ENCODE data around the gene DPP8. TPM values are rescaled to one million over a fixed set of nuclear protein-coding genes. Genes with fewer than 3 reads are reported as not detected.

DPP8 gene
- total and polyA plus RNA-seq, 10 of the 15 experiments (the other 5 are each of a cell fraction or from before 2014, with no cell fraction given) = 12.0 to 30.6 (median 24.3) TPM

DNA sequence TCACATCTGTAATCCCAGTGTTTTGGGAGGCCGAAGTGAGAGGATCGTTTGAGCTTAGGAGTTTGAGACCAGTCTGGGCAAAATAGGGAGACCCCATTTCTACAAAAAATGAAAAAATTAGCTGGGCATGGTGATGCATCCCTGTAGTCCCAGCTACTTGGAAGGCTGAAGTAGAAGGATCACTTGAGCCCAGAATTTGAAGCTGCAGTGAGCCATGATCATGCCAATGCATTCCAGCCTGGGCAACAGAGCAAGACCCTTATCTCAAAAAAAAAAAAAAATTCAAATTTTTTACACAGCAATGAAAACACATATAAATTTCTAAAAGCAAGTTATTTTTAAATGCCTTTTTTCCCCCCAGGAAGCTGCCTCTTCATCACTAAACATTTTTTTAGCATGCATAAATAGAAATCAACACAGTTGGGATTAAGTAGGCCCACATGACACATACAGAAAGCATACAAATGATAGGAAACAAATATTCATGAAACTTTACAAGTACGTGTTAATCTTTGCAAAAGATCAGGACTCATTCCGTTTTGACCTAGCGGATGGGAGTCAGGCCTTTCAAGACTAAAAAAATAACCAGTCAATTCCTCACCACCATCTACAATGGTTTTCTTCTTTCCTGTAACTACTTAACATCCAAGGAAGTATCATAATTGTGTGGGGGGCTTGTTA, 49.1 kb downstream of the DPP8 start:
- no peaks in the 10 kb centered on the region for H3K4me1 ChIP-seq (ENCODE audit: control insufficient read depth, insufficient read depth, low read length)
- H3K4me2 ChIP-seq (ENCODE audit: control insufficient read depth, insufficient read depth) = no peak overlapping the region
- H3K36me3 ChIP-seq (ENCODE audit: control insufficient read depth in 2 of 2, insufficient read depth in 2 of 2, low read length in 1 of 2) = peaks cover 8 to 33% of the 10 kb centered on the region in 2 experiments
- RAD21 ChIA-PET (ENCODE audit: unreplicated experiment) = interaction anchor here (0.6 kb wide), 1 partner anchor 49 kb away, joined by 3 read pairs; no protein-coding TSS in a partner anchor
- in situ Hi-C loops (cut with MboI) (no loop called here), intact Hi-C loops (cut with micrococcal nuclease; ENCODE audit: unreplicated experiment) (no loop called here)
- no peak for DNase-seq (ENCODE audit: low read depth, low spot score)
- no peak for ATAC-seq
- no peaks in the 10 kb centered on the region for H3K79me2 ChIP-seq (ENCODE audit: control insufficient read depth, insufficient read depth, low read length)
- no peak overlapping the region for H3K9ac ChIP-seq (ENCODE audit: control insufficient read depth, insufficient read depth, low read length)
- WGBS (ENCODE audit: insufficient coverage, insufficient replicate concordance, low lambda C conversion rate, missing lambda C conversion rate) = 96% methylated on average over 5 of the region's 5 CpGs
- H3K9me3 ChIP-seq (replicated peaks; ENCODE audit: control insufficient read depth, insufficient read depth, low read length) = no peaks in the 10 kb centered on the region
- H3K4me3 ChIP-seq = no peak overlapping the region
- no peaks in the 10 kb centered on the region for H4K20me1 ChIP-seq (ENCODE audit: control insufficient read depth, insufficient read depth)
- no peak overlapping the region for H2AFZ ChIP-seq (ENCODE audit: control insufficient read depth, low read depth, low read length)
- TF ChIP-seq, protein P1, sequence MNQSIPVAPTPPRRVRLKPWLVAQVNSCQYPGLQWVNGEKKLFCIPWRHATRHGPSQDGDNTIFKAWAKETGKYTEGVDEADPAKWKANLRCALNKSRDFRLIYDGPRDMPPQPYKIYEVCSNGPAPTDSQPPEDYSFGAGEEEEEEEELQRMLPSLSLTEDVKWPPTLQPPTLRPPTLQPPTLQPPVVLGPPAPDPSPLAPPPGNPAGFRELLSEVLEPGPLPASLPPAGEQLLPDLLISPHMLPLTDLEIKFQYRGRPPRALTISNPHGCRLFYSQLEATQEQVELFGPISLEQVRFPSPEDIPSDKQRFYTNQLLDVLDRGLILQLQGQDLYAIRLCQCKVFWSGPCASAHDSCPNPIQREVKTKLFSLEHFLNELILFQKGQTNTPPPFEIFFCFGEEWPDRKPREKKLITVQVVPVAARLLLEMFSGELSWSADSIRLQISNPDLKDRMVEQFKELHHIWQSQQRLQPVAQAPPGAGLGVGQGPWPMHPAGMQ (IDR thresholded peaks at IDR 0.05; ENCODE audit: borderline replicate concordance) = no peak
- no peak for TF ChIP-seq JUND (IDR thresholded peaks at IDR 0.05; ENCODE audit: low read depth, low read length)
- TF ChIP-seq MTA2 (IDR thresholded peaks at IDR 0.05; ENCODE audit: low read depth) = no peak
- TF ChIP-seq, protein P2, sequence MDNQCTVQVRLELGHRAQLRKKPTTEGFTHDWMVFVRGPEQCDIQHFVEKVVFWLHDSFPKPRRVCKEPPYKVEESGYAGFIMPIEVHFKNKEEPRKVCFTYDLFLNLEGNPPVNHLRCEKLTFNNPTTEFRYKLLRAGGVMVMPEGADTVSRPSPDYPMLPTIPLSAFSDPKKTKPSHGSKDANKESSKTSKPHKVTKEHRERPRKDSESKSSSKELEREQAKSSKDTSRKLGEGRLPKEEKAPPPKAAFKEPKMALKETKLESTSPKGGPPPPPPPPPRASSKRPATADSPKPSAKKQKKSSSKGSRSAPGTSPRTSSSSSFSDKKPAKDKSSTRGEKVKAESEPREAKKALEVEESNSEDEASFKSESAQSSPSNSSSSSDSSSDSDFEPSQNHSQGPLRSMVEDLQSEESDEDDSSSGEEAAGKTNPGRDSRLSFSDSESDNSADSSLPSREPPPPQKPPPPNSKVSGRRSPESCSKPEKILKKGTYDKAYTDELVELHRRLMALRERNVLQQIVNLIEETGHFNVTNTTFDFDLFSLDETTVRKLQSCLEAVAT (IDR thresholded peaks at IDR 0.05) = no peak
- no peak for TF ChIP-seq POLR2AphosphoS5 (IDR thresholded peaks at IDR 0.05; ENCODE audit: low read length)
- H3K27ac ChIP-seq (ENCODE audit: control insufficient read depth, insufficient read depth) = no peak overlapping the region
- SMC1A ChIA-PET (ENCODE audit: uncharacterized antibody, unreplicated experiment) = interaction anchor here (0.6 to 2.3 kb wide), 4 partner anchors 13 to 149 kb away, joined by 3 to 9 read pairs (median 4); no protein-coding TSS in a partner anchor
- H3K27me3 ChIP-seq (replicated peaks in 1 of 2; ENCODE audit: control insufficient read depth in 2 of 2, insufficient read depth in 2 of 2, low read length in 1 of 2) = no peaks in the 10 kb centered on the region
- BruUV-seq (replicated peaks) = no TSS peak
- no peak for FAIRE-seq
- POLR2A ChIA-PET = no interaction called here
- CTCF ChIA-PET = interaction anchor here (1.4 to 3.1 kb wide), 2 partner anchors 67 to 394 kb away, joined by 3 to 10 read pairs; no protein-coding TSS in a partner anchor
